Fibroblast of lung (primary cell): ENCODE results near the gene NDOR1.

Experiments used
- EZH2 ChIP-seq: IDR thresholded peaks from 2 replicates; pipeline ENCODE4 v1.5.1; 2012; ENCODE audit warnings: low read length, control low read depth, mild to moderate bottlenecking; ENCODE audit errors: missing control alignments
- TF ChIP-seq, protein P1 (sequence below), 2 donors: IDR thresholded peaks in 1 of 2; conservative IDR thresholded peaks in 1 of 2; 1 replicate in 1 of 2; 2 replicates in 1 of 2; pipeline ENCODE4 v1.5.1; 2011 to 2012; ENCODE audit warnings: low read length in 2 of 2, control low read depth in 1 of 2, inconsistent platforms in 1 of 2, low read depth in 1 of 2, mild to moderate bottlenecking in 1 of 2

- TF ChIP-seq, protein P1, sequence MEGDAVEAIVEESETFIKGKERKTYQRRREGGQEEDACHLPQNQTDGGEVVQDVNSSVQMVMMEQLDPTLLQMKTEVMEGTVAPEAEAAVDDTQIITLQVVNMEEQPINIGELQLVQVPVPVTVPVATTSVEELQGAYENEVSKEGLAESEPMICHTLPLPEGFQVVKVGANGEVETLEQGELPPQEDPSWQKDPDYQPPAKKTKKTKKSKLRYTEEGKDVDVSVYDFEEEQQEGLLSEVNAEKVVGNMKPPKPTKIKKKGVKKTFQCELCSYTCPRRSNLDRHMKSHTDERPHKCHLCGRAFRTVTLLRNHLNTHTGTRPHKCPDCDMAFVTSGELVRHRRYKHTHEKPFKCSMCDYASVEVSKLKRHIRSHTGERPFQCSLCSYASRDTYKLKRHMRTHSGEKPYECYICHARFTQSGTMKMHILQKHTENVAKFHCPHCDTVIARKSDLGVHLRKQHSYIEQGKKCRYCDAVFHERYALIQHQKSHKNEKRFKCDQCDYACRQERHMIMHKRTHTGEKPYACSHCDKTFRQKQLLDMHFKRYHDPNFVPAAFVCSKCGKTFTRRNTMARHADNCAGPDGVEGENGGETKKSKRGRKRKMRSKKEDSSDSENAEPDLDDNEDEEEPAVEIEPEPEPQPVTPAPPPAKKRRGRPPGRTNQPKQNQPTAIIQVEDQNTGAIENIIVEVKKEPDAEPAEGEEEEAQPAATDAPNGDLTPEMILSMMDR (conservative IDR thresholded peaks at IDR 0.05 in 1 of 2, IDR thresholded peaks at IDR 0.05 in 1 of 2; ENCODE audit: low read depth in 1 of 2, low read length in 2 of 2), result no peak
- no peak for TF ChIP-seq EZH2
Measured at GRCh38 chr9:137204731-137205125, 772 bp upstream of the NDOR1 start.
